HPDE6-E6E7 (cell line): ENCODE data around the gene ELP4.

Experiments
- DNase-seq: peaks from one replicate; pipeline ENCODE4 v3.0.0; 2011; ENCODE audit warnings: missing footprints; ENCODE audit errors: extremely low spot score

The ELP4 gene

GRCh38 chr11:31799435-31800397 lies 290.1 kb downstream of the ELP4 start:
- DNase-seq, result no peak

GRCh38 chr11:31800398-31801265 lies 291.1 kb downstream of the ELP4 start:
- DNase-seq, result no peak

GRCh38 chr11:31801298-31801702 lies 291.7 kb downstream of the ELP4 start:
- DNase-seq, result no peak

- DNase-seq, result no peak
Measured at GRCh38 chr11:31802000-31802551, 292.5 kb downstream of the ELP4 start.

GRCh38 chr11:31802609-31802989 lies 293.0 kb downstream of the ELP4 start:
- no peak for DNase-seq

GRCh38 chr11:31802990-31803812 lies 293.6 kb downstream of the ELP4 start:
- no peak for DNase-seq

- no peak for DNase-seq
Measured at GRCh38 chr11:31803813-31804311, 294.3 kb downstream of the ELP4 start.

GRCh38 chr11:31804312-31805036 lies 294.9 kb downstream of the ELP4 start:
- no peak for DNase-seq

GRCh38 chr11:31805037-31805628 lies 295.6 kb downstream of the ELP4 start:
- DNase-seq, result no peak

- no peak for DNase-seq
Measured at GRCh38 chr11:31805629-31806185, 296.1 kb downstream of the ELP4 start.

- no peak for DNase-seq
Measured at GRCh38 chr11:31806186-31806927, 296.8 kb downstream of the ELP4 start.

GRCh38 chr11:31806928-31807798 lies 297.6 kb downstream of the ELP4 start:
- no peak for DNase-seq

- DNase-seq, result no peak
Measured at GRCh38 chr11:31807799-31808667, 298.5 kb downstream of the ELP4 start.

GRCh38 chr11:31808721-31809540 lies 299.4 kb downstream of the ELP4 start:
- DNase-seq, result no peak

- DNase-seq, result no peak
Measured at GRCh38 chr11:31809541-31809856, 299.9 kb downstream of the ELP4 start.
